ENCODE data around the gene NPIPB2. TPM values are rescaled to one million over a fixed set of nuclear protein-coding genes. Genes with fewer than 3 reads are reported as not detected.

Gene NPIPB2
- total RNA-seq, 4 donors from 2014 or later: 8.7 to 92.3 (median 25.2) TPM

DNA sequence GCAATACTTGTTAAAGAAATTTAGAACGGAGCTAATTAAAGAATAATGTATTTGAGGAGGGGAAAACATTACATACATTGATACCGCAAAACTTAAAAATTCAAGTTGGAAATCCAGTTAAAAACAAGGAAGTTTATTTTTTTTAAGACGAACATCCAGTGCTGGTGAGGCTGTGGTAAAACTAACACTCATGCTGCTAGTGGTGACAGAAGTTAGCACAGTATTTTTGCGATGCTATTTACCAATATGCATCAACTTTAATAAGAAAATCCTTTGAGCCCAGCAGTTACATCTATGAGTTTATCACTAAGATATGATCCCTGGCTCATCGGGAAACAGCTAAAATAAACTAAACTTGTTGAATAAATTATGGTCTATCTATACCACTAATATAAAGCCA, 57.8 kb downstream of the NPIPB2 start:
- H3K27me3 ChIP-seq: no peaks in the 10 kb centered on the region
- DNase-seq: no peak
- no peak for TF ChIP-seq POLR2A (IDR thresholded peaks at IDR 0.05)
- TF ChIP-seq, protein P1, sequence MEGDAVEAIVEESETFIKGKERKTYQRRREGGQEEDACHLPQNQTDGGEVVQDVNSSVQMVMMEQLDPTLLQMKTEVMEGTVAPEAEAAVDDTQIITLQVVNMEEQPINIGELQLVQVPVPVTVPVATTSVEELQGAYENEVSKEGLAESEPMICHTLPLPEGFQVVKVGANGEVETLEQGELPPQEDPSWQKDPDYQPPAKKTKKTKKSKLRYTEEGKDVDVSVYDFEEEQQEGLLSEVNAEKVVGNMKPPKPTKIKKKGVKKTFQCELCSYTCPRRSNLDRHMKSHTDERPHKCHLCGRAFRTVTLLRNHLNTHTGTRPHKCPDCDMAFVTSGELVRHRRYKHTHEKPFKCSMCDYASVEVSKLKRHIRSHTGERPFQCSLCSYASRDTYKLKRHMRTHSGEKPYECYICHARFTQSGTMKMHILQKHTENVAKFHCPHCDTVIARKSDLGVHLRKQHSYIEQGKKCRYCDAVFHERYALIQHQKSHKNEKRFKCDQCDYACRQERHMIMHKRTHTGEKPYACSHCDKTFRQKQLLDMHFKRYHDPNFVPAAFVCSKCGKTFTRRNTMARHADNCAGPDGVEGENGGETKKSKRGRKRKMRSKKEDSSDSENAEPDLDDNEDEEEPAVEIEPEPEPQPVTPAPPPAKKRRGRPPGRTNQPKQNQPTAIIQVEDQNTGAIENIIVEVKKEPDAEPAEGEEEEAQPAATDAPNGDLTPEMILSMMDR (IDR thresholded peaks at IDR 0.05): no peak
- TF ChIP-seq POLR2AphosphoS5 (IDR thresholded peaks at IDR 0.05): no peak
- WGBS, 2 donors (ENCODE audit: low coverage in 1 of 2): 97 to 99% methylated on average over 5 of the region's 5 CpGs
- peaks cover 0 to 81% (median 28%) of the 10 kb centered on the region in 4 donors for H3K36me3 ChIP-seq
- no peak overlapping the region for H3K4me3 ChIP-seq
- no peak overlapping the region for H3K27ac ChIP-seq
- in situ Hi-C loops (cut with MboI; ENCODE audit: low pct_ligation_motif_present in 1 of 4, low pct_unique_long_range_greater_than_20kb in 1 of 4, low sequenced_read_pairs in 3 of 4): loop anchor here in 1 of 4 donors (10.0 kb wide), 1 partner anchor 181 kb away; no protein-coding TSS in a partner anchor
- H3K4me1 ChIP-seq: no peaks in the 10 kb centered on the region
- intact Hi-C loops (cut with DNase I; ENCODE audit: low total_unique reads): no loop called here
- no peaks in the 10 kb centered on the region for H3K9me3 ChIP-seq

DNA sequence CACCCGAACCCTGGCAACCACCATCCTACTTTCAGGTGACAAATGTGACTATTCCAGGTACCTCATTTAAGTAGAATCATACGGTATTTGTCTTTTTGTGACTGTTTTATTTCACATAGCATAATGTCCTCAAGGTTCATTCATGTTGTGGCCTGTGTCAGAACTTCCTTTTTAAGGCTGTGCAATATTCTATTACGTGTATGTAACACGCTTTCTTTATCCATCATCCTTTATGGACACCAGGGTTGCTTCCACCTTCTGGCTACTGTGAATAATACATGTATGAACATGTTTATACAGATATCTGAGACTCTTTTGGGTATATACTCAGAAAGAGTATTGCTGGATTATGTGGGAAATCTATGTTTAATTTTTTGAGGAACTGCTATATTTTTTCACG, 61.8 kb downstream of the NPIPB2 start:
- no peak for DNase-seq
- in situ Hi-C loops (cut with MboI; ENCODE audit: low pct_ligation_motif_present in 1 of 4, low pct_unique_long_range_greater_than_20kb in 1 of 4, low sequenced_read_pairs in 3 of 4) (loop anchor here in 1 of 4 donors (10.0 kb wide), 1 partner anchor 185 kb away; no protein-coding TSS in a partner anchor), intact Hi-C loops (cut with DNase I; ENCODE audit: low total_unique reads) (no loop called here)
- H3K4me3 ChIP-seq: no peak overlapping the region
- H3K36me3 ChIP-seq: peaks cover 0 to 81% (median 25%) of the 10 kb centered on the region in 4 donors
- H3K27ac ChIP-seq: no peak overlapping the region
- no peaks in the 10 kb centered on the region for H3K27me3 ChIP-seq
- 90 to 91% methylated on average over 5 of the region's 5 CpGs for WGBS, 2 donors (ENCODE audit: low coverage in 1 of 2)
- TF ChIP-seq POLR2AphosphoS5 (IDR thresholded peaks at IDR 0.05) (no peak), EP300 (IDR thresholded peaks at IDR 0.05; ENCODE audit: low read depth) (no peak), POLR2A (IDR thresholded peaks at IDR 0.05) (no peak)
- TF ChIP-seq, protein P1 (IDR thresholded peaks at IDR 0.05): no peak
- H3K9me3 ChIP-seq: no peaks in the 10 kb centered on the region
- no peaks in the 10 kb centered on the region for H3K4me1 ChIP-seq

DNA sequence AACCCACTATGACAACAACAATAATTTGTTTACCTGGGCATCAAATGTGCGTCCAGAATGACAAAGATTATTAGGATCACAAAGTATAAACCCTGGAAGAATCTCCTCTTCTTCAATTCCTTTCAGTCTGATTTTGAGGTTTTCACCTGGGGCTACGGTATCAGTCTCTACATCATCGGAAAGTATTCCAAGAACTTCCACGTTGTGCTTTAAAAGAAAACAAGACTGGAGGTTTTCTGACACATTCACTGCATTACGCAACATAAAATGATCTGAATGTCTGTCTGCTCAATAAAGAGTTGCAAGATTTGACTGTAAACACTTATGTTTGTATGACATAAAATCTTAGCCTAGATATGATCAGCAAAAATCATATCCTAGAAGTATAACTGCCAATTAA, 64.5 kb downstream of the NPIPB2 start:
- Histone ChIP-seq H3K9me3 (no peaks in the 10 kb centered on the region), H3K4me3 (no peak overlapping the region), H3K36me3 (peaks cover 0 to 71% (median 27%) of the 10 kb centered on the region in 4 donors), H3K4me1 (no peaks in the 10 kb centered on the region), H3K27ac (no peak overlapping the region), H3K27me3 (no peaks in the 10 kb centered on the region)
- TF ChIP-seq, protein P1 (IDR thresholded peaks at IDR 0.05): no peak
- TF ChIP-seq EP300 (IDR thresholded peaks at IDR 0.05; ENCODE audit: low read depth) (no peak), POLR2AphosphoS5 (IDR thresholded peaks at IDR 0.05) (no peak), POLR2A (IDR thresholded peaks at IDR 0.05) (no peak)
- 87 to 91% methylated on average over 5 of the region's 5 CpGs for WGBS, 2 donors (ENCODE audit: low coverage in 1 of 2)
- in situ Hi-C loops (cut with MboI; ENCODE audit: low pct_ligation_motif_present in 1 of 4, low pct_unique_long_range_greater_than_20kb in 1 of 4, low sequenced_read_pairs in 3 of 4) (no loop called here), intact Hi-C loops (cut with DNase I; ENCODE audit: low total_unique reads) (no loop called here)
- DNase-seq: no peak

Small RNA genes lying within 50 kb of the gene (small RNA-seq; reads per million reads assigned to genes)
- gene AC007216.5 (0 reads per million in 4 donors), gene COX6CP1 (0 to 0.71 (median 0) reads per million in 4 donors), gene UBL5P4 (0 reads per million in 4 donors)

Other genes with a start within 250 kb of the NPIPB2 start
- gene TXNDC11, start 199.2 kb downstream of the NPIPB2 start, total RNA-seq: 100 to 1,000 TPM in 1 of 4 donors, 10 to 100 TPM in 3; 66.8 to 105 (median 71.1) TPM
- 10 to 100 TPM; 38.1 to 92.0 (median 63.3) TPM for gene ZC3H7A, start 144.8 kb downstream of the NPIPB2 start, total RNA-seq
- 100 to 1,000 TPM in 1 of 4 donors, 10 to 100 TPM in 3; 41.5 to 120 (median 65.9) TPM for gene RSL1D1, start 90.5 kb downstream of the NPIPB2 start, total RNA-seq
- 10 to 100 TPM; 29.9 to 98.9 (median 64.6) TPM for gene GSPT1, start 26.1 kb downstream of the NPIPB2 start, total RNA-seq
- 1 to 10 TPM in 2 of 4 donors, not detected in 2; 1.2 to 6.0 TPM for gene TNFRSF17, start 23.2 kb upstream of the NPIPB2 start, total RNA-seq
- gene SNX29, start 34.7 kb upstream of the NPIPB2 start, total RNA-seq: 10 to 100 TPM; 18.1 to 36.3 (median 20.1) TPM